Colonic mucosa (tissue), 4 donors: ENCODE results near the gene OSBPL10. TPM values are rescaled to one million over a fixed set of nuclear protein-coding genes. Genes with fewer than 3 reads are reported as not detected.

Experiments used
- DNase-seq: peaks from one replicate; pipeline ENCODE4 v3.0.0-alpha.2; 2020
- H3K27ac ChIP-seq: fragments of 200-600 bp; one replicate; pipeline ENCODE4 v1.8.0; 2021
- H3K27me3 ChIP-seq: fragments of 200-600 bp; one replicate; pipeline ENCODE4 v1.8.0; 2021
- H3K36me3 ChIP-seq: fragments of 200-600 bp; one replicate; pipeline ENCODE4 v1.8.0; 2021
- H3K4me1 ChIP-seq: fragments of 200-600 bp; one replicate; pipeline ENCODE4 v1.8.0; 2021; ENCODE audit warnings: mild to moderate bottlenecking
- H3K4me3 ChIP-seq: fragments of 200-600 bp; one replicate; pipeline ENCODE4 v1.8.0; 2021
- H3K9ac ChIP-seq, 2 donors: one replicate each; pipeline ENCODE4 v1.7.0; 2013; ENCODE audit warnings: control low read depth in 2 of 2, low read depth in 2 of 2, low read length in 2 of 2
- H3K9me3 ChIP-seq: fragments of 200-600 bp; one replicate; pipeline ENCODE4 v1.8.0; 2021
- CTCF ChIP-seq: fragments of 200-600 bp; IDR thresholded peaks from one replicate; pipeline ENCODE4 v1.8.0; 2022; ENCODE audit warnings: antibody characterized with exemption, mild to moderate bottlenecking
- intact Hi-C: fragments of 100-400 bp; cut with DNase I; formaldehyde crosslinking; loops from one replicate; pipeline ENCODE4 v1.14.1; 2022
- total RNA-seq, 2 donors: library from RNA; stranded (reverse); fragmentation: NEBNext Ultra II Directional in 1 of 2; extraction: Animal tissue kit (Norgen Biotek cat#: 25700) in 1 of 2; gene quantifications; one replicate each; pipeline ENCODE4 v1.2.1, GENCODE V29; 2021
- donor health status: healthy.
- donor health status: DM: no; HTN: no; CAD: no.
- donor health status: DM: no; HTN: no; CAD: no.

OSBPL10 gene
- total RNA-seq, 2 donors from 2014 or later = 20.0 to 34.4 TPM

- intact Hi-C loops = no loop called here
- H3K27me3 ChIP-seq = no peaks in the 10 kb centered on the region
- H3K27ac ChIP-seq = no peak overlapping the region
- H3K9ac ChIP-seq = no peak overlapping the region
- no peak for TF ChIP-seq CTCF
- no peak for DNase-seq
- peaks cover 3% of the 10 kb centered on the region for H3K4me1 ChIP-seq
- H3K36me3 ChIP-seq = no peaks in the 10 kb centered on the region
- no peaks in the 10 kb centered on the region for H3K9me3 ChIP-seq
- no peak overlapping the region for H3K4me3 ChIP-seq
Measured at GRCh38 chr3:31752305-31753049, 228.6 kb downstream of the OSBPL10 start.

- Histone ChIP-seq H3K36me3 (no peaks in the 10 kb centered on the region), H3K4me1 (no peaks in the 10 kb centered on the region), H3K27ac (no peak overlapping the region), H3K9me3 (no peaks in the 10 kb centered on the region), H3K27me3 (no peaks in the 10 kb centered on the region), H3K4me3 (no peak overlapping the region), H3K9ac (no peak overlapping the region)
- DNase-seq = no peak
- no peak for TF ChIP-seq CTCF
- intact Hi-C loops = no loop called here
Measured at GRCh38 chr3:31750341-31750740, 230.7 kb downstream of the OSBPL10 start.

GRCh38 chr3:31748933-31749295 is 232.1 kb downstream of the OSBPL10 start:
- H3K27ac ChIP-seq = no peak overlapping the region
- intact Hi-C loops = no loop called here
- no peaks in the 10 kb centered on the region for H3K27me3 ChIP-seq
- H3K9ac ChIP-seq = no peak overlapping the region
- no peaks in the 10 kb centered on the region for H3K9me3 ChIP-seq
- DNase-seq = no peak
- no peaks in the 10 kb centered on the region for H3K4me1 ChIP-seq
- TF ChIP-seq CTCF = no peak
- no peak overlapping the region for H3K4me3 ChIP-seq
- no peaks in the 10 kb centered on the region for H3K36me3 ChIP-seq

GRCh38 chr3:31748281-31748932 is 232.7 kb downstream of the OSBPL10 start:
- Histone ChIP-seq H3K27ac (no peak overlapping the region), H3K4me3 (no peak overlapping the region), H3K9me3 (no peaks in the 10 kb centered on the region), H3K9ac (no peak overlapping the region), H3K27me3 (no peaks in the 10 kb centered on the region), H3K36me3 (no peaks in the 10 kb centered on the region), H3K4me1 (no peaks in the 10 kb centered on the region)
- no peak for TF ChIP-seq CTCF
- DNase-seq = no peak
- intact Hi-C loops = no loop called here

- intact Hi-C loops = no loop called here
- H3K4me3 ChIP-seq = no peak overlapping the region
- H3K27me3 ChIP-seq = no peaks in the 10 kb centered on the region
- H3K36me3 ChIP-seq = no peaks in the 10 kb centered on the region
- H3K4me1 ChIP-seq = no peaks in the 10 kb centered on the region
- no peak overlapping the region for H3K9ac ChIP-seq
- H3K27ac ChIP-seq = no peak overlapping the region
- no peaks in the 10 kb centered on the region for H3K9me3 ChIP-seq
- TF ChIP-seq CTCF = no peak
- no peak for DNase-seq
Measured at GRCh38 chr3:31747785-31748184, 233.3 kb downstream of the OSBPL10 start.
